ENCODE data around the gene FJX1.
"Not testable (repeated sequence)": the region's sequence is repeated elsewhere in the genome, so short reads cannot be mapped to it uniquely, and the experiment has no call there.

FJX1 gene

DNA sequence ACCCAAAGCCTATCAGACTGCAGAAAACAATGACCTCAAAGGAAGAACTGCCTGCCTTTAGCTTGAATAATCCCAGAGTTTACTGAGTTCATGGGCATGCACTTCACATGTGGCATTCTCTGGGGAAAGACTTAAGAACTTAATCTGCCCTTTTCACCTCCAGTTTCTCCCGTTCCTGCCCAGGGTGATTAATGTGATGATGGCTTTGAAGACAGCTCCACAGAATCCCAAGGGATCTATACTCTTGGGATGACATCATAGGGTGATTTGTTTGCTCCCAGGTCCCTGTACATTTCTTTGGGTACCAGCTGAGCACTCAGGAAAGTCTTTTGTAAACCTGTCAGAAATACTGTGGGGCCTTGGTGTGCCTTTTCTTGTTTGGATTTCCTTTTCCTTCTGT, 14.0 kb downstream of the FJX1 start:
- no peak for DNase-seq

GRCh38 chr11:35633827-35634423, 15.7 kb downstream of the FJX1 start:
- DNase-seq = no peak

- no peak for DNase-seq
These were observed 17.7 kb downstream of the FJX1 start for GRCh38 chr11:35635933-35636332.

GRCh38 chr11:35639591-35640179, 21.4 kb downstream of the FJX1 start:
- DNase-seq = no peak

DNA sequence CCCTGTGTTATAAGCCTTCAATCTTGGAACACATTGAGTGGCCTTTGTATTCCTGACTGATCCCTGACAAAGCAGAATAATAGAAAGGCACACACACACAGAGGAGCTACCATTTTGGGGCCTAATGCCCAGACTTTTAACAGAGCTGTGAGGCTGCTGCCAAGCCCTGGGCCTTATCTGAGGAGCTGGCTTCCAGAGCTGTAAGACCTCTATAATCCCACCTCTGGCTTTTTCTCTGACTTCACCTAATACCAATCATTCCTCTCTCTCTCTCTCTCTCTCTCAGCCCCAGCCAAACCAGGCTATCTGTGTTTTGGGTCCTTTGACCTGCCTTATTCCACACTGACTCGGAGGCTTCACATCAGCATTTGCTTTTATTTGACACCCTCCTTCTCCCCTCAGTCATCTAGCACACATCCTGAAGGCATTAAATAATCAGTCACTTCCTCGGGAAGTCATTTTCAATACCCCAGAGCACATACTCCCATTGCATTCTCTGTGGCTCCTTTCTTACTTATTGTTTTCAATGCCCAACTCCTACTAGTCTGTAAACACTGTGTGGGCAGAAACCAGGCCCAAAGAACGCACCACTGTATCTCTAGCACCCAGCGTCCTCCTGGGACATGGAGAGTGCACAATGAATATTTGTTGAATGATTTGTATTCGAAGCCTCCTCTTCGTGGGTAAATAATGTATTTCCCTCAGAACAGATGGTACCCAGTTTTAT, 23.1 kb downstream of the FJX1 start:
- peak in 3 of 51 donors; percentile 2 to 8 (median 3) for DNase-seq

GRCh38 chr11:35641964-35642363, 23.7 kb downstream of the FJX1 start:
- DNase-seq = no peak

GRCh38 chr11:35647421-35648093, 29.3 kb downstream of the FJX1 start:
- no peak for DNase-seq

DNA sequence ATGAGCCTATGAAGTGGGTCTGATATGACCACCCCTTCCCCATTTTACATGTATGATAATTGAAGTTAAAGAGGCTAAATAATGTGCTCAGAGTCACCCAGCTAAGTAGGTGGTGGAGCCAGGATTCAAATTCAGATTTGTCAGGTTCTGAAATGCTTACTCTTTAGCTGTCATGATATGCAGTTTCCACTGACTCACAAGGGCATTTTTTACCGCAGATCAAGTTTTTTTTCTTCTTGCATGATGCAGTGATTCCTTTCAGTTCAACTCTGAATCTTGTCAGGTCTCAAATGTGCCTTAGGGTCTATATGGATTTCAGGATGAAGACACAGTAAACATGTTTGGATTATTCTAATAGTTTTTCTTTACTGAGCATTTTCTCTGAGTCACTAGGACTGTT, 31.7 kb downstream of the FJX1 start:
- no peak for DNase-seq

GRCh38 chr11:35650467-35650866, 32.2 kb downstream of the FJX1 start:
- DNase-seq = no peak

GRCh38 chr11:35651263-35651662, 33.0 kb downstream of the FJX1 start:
- no peak for DNase-seq

- not testable (repeated sequence) for DNase-seq
These were observed 34.5 kb downstream of the FJX1 start for GRCh38 chr11:35652786-35653185.

GRCh38 chr11:35654711-35655110, 36.5 kb downstream of the FJX1 start:
- DNase-seq = no peak

DNA sequence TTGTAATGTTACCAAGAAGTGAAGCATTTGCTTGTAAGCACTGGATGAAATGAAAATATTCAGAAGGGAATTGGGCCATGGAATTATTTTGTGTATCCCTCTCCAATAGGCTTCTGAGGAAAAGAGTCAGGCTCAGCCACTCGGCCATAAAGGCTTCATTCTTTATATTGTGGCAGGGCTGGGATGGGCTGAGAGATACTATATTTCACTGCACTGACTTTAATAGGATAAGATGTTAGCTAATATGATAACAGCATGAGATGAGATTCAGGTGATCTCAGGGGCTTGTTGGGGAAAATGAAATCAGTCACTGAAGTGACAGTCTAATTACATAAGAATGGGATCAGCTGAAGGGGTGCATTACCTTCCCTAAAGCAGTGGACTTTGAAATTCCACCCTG, 37.0 kb downstream of the FJX1 start:
- DNase-seq = no peak

DNA sequence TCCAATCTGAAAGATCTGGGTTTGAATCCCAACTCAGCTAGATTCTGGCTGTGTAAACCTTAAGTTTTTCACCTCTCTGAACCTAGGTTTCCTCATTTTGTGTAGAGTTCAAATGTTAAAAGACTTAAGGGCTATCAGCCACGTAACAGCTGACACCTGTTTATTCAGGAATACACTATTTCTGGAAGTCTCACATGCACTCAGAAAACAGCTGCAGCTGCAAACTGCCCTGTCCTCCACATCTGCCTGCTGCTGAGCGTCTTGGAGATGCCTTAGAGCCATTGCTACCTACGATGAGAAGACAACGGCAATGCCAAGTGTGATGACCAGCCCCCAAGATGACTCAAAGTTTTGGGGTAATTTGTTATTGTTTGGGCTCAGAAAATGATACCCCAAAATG, 37.6 kb downstream of the FJX1 start:
- DNase-seq = no peak

- no peak for DNase-seq
These were observed 40.0 kb downstream of the FJX1 start for GRCh38 chr11:35658020-35658948.

GRCh38 chr11:35661534-35661933, 43.3 kb downstream of the FJX1 start:
- no peak for DNase-seq

- peak in 12 of 51 donors; percentile 12 to 82 (median 70) for DNase-seq
These were observed 43.9 kb downstream of the FJX1 start for GRCh38 chr11:35662061-35662648.

GRCh38 chr11:35662649-35663407, 44.6 kb downstream of the FJX1 start, which contains the start of gene TRIM44:
Gene TRIM44, plus strand, starts transcription at chr11:35662775. Its CDS starts 337 bp downstream, at chr11:35663112.
- DNase-seq = peak in 49 of 51 donors; percentile 33 to 93 (median 76)

DNA sequence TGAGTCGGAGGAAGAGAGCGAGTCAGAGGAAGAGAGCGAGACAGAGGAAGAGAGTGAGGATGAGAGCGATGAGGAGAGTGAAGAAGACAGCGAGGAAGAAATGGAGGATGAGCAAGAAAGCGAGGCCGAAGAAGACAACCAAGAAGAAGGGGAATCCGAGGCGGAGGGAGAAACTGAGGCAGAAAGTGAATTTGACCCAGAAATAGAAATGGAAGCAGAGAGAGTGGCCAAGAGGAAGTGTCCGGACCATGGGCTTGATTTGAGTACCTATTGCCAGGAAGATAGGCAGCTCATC, 45.1 kb downstream of the FJX1 start:
- DNase-seq = no peak

- no peak for DNase-seq
These were observed 46.7 kb downstream of the FJX1 start for GRCh38 chr11:35664977-35665441.
